Measurements from ENCODE around the gene DIRAS2.

DIRAS2 gene

DNA sequence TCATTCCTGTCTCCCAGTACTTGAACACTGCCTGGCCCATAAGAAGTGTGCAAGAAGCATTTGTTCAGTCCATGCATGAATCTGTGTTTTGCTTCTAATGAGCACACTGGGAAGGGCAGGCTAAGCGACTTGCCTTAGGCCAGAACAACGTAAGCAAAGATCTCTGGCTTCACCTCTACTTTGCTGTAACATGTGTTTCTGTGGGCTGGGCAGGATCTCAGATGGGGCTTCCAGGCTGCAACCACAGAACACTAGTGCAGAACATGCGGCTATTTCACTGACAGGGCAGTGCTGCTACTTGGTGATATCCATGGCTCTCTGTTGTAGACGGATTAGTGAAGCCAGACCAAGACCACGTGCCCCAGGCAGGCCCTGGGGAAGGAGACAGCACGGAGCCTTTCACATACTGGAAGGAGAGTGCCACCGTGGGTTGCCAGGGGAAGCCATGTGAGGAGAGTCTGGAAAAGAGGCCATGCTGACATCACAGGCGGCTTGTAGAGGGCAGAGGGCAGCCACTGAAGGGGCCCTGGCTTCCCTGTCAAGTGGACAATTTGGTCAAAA, 9.9 kb downstream of the DIRAS2 start:
- TF ChIP-seq, protein P1, sequence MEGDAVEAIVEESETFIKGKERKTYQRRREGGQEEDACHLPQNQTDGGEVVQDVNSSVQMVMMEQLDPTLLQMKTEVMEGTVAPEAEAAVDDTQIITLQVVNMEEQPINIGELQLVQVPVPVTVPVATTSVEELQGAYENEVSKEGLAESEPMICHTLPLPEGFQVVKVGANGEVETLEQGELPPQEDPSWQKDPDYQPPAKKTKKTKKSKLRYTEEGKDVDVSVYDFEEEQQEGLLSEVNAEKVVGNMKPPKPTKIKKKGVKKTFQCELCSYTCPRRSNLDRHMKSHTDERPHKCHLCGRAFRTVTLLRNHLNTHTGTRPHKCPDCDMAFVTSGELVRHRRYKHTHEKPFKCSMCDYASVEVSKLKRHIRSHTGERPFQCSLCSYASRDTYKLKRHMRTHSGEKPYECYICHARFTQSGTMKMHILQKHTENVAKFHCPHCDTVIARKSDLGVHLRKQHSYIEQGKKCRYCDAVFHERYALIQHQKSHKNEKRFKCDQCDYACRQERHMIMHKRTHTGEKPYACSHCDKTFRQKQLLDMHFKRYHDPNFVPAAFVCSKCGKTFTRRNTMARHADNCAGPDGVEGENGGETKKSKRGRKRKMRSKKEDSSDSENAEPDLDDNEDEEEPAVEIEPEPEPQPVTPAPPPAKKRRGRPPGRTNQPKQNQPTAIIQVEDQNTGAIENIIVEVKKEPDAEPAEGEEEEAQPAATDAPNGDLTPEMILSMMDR (IDR thresholded peaks at IDR 0.05; ENCODE audit: insufficient read depth, low read length, poor library complexity, severe bottlenecking), result no peak
- no peaks in the 10 kb centered on the region; the same call in 1 of the 2 replicates for H3K27me3 ChIP-seq (replicated peaks; ENCODE audit: control insufficient read depth, insufficient read depth, low read length)
- H3K4me3 ChIP-seq (replicated peaks; ENCODE audit: low read depth, low read length), result no peak overlapping the region
- H3K36me3 ChIP-seq (ENCODE audit: control insufficient read depth, insufficient read depth, low read length), result no peaks in the 10 kb centered on the region
- DNase-seq (ENCODE audit: extremely low read depth, insufficient read length), result no peak

DNA sequence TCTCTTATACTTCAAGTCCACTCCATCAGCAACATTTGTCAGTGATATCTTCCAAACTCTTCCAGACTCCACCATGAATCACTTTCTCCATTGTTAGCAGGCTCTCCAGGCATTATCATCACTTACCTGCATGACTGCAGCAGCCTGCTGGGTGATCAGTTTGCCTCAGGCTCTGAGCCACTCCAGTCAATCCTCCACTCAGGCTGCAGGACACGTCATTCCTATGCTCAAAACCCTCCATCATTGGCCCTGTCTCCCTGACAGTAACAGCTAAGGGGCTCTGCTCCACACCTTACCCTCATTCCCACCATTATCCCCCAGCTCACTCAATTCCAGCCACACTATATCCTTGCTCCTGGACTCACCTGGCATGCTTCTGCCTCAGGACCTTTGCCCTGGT, 10.7 kb downstream of the DIRAS2 start:
- DNase-seq (ENCODE audit: extremely low read depth, insufficient read length), result no peak
- Histone ChIP-seq H3K4me3 (replicated peaks; ENCODE audit: low read depth, low read length) (no peak overlapping the region), H3K27me3 (replicated peaks; ENCODE audit: control insufficient read depth, insufficient read depth, low read length) (no peaks in the 10 kb centered on the region; the same call in 1 of the 2 replicates), H3K36me3 (ENCODE audit: control insufficient read depth, insufficient read depth, low read length) (no peaks in the 10 kb centered on the region)
- TF ChIP-seq, protein P1 (IDR thresholded peaks at IDR 0.05; ENCODE audit: insufficient read depth, low read length, poor library complexity, severe bottlenecking), result no peak

DNA sequence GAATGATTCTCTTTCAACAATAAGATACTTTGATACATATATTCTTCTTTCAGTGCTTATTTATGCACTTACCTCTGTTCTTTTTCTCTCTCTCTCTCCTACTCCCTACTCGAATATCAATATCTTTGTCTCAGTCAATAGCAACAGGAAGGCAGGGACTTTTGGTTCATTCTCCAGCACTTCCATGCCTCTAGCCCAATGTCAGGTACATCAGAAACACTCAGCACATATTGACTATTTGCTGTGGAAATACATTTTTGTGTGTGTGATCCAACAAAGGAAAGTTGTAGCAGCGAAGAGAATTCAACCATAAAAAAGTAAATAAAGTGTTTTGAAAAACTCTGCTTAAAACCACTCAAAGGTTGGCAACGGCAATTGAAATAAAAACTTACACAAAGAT, 12.6 kb downstream of the DIRAS2 start:
- H3K4me3 ChIP-seq (replicated peaks; ENCODE audit: low read depth, low read length), result no peak overlapping the region
- TF ChIP-seq, protein P1 (IDR thresholded peaks at IDR 0.05; ENCODE audit: insufficient read depth, low read length, poor library complexity, severe bottlenecking), result no peak
- no peaks in the 10 kb centered on the region for H3K36me3 ChIP-seq (ENCODE audit: control insufficient read depth, insufficient read depth, low read length)
- H3K27me3 ChIP-seq (replicated peaks; ENCODE audit: control insufficient read depth, insufficient read depth, low read length), result no peaks in the 10 kb centered on the region; the same call in 1 of the 2 replicates
- DNase-seq (ENCODE audit: extremely low read depth, insufficient read length), result no peak

DNA sequence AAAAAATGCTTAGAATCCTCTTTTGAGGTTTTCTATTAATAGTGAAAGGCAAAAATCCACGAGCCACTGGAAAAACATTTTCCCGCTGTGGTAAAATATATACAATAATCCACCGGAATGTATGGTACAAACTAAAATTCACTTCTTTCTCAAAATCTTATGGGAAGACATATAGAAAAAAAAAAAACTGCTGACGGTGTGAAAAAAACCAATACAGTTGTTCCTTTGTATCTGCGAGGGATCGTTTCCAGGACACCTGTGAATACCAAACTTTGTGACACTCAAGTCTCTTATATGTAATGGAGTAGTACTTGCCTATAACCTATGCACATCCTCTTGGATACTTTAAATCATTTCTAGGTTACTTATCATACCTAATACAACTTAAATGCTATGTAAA, 13.3 kb downstream of the DIRAS2 start:
- H3K27me3 ChIP-seq (replicated peaks; ENCODE audit: control insufficient read depth, insufficient read depth, low read length), result no peaks in the 10 kb centered on the region; the same call in 1 of the 2 replicates
- TF ChIP-seq, protein P1 (IDR thresholded peaks at IDR 0.05; ENCODE audit: insufficient read depth, low read length, poor library complexity, severe bottlenecking), result no peak
- no peak for DNase-seq (ENCODE audit: extremely low read depth, insufficient read length)

DNA sequence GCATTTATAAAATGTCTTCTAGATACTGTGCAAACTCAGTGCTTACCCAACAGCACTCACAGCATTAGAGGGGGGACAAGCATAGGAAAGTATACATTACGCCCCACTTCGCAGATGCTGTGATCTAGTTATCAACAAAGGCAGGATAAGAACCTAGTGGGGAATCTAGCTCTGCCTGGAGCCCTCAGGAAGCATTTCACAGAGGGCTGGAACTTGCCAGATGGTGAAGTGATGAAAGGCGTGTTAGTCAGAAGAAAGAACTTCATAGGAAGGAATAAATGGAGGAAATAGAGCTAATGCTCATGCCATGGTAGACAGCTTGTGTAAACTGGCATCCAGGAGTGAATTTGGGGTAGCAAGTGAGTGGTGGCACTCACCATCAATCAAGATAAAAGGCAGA, 25.8 kb downstream of the DIRAS2 start:
- no peaks in the 10 kb centered on the region for H3K27me3 ChIP-seq (replicated peaks; ENCODE audit: control insufficient read depth, insufficient read depth, low read length)
- H3K4me3 ChIP-seq (replicated peaks; ENCODE audit: low read depth, low read length), result no peak overlapping the region
- TF ChIP-seq, protein P1 (IDR thresholded peaks at IDR 0.05; ENCODE audit: insufficient read depth, low read length, poor library complexity, severe bottlenecking), result no peak
- no peaks in the 10 kb centered on the region for H3K36me3 ChIP-seq (ENCODE audit: control insufficient read depth, insufficient read depth, low read length)
- no peak for DNase-seq (ENCODE audit: extremely low read depth, insufficient read length)

More for the DNA sequence above, 13.3 kb downstream of the DIRAS2 start:
- Histone ChIP-seq H3K36me3 (ENCODE audit: control insufficient read depth, insufficient read depth, low read length) (no peaks in the 10 kb centered on the region), H3K4me3 (replicated peaks; ENCODE audit: low read depth, low read length) (no peak overlapping the region)

DNA sequence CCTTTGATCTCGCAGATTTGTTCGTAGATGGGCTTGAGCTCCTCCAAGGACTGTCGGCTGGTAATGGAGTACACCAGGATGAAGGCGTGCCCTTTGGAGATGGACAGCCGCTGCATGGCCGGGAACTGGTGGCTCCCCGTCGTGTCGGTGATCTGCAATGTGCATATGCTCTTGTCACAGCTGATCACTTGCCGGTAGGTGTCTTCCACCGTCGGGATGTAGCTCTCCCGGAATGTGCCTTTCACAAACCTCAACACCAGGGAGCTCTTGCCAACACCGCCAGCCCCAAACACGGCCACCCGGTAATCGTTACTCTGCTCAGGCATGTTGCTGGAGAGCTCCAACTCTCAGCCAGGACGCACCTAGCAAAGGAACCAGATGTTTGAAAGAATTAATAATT, 29.1 kb downstream of the DIRAS2 start:
- Histone ChIP-seq H3K36me3 (ENCODE audit: control insufficient read depth, insufficient read depth, low read length) (no peaks in the 10 kb centered on the region), H3K27me3 (replicated peaks; ENCODE audit: control insufficient read depth, insufficient read depth, low read length) (no peaks in the 10 kb centered on the region), H3K4me3 (replicated peaks; ENCODE audit: low read depth, low read length) (no peak overlapping the region)
- TF ChIP-seq, protein P1 (IDR thresholded peaks at IDR 0.05; ENCODE audit: insufficient read depth, low read length, poor library complexity, severe bottlenecking), result no peak
- DNase-seq (ENCODE audit: extremely low read depth, insufficient read length), result no peak

All from GM06990 (cell line).